ENCODE data around the gene RAD51B. TPM values are rescaled to one million over a fixed set of nuclear protein-coding genes. Genes with fewer than 3 reads are reported as not detected.

RAD51B gene
- total and polyA plus RNA-seq, 9 of the 15 experiments (the other 6 are each of a cell fraction or from before 2014, with no cell fraction given) = 8.5 to 17.3 (median 11.3) TPM

GRCh38 chr14:68619790-68620574 lies 800.4 kb downstream of the RAD51B start (continued):
- no peak for TF ChIP-seq E4F1 (CRISPR knock-in tag; IDR thresholded peaks at IDR 0.05; ENCODE audit: borderline replicate concordance)
- TF ChIP-seq ZBTB2 (IDR thresholded peaks at IDR 0.05) = no peak
- TF ChIP-seq SMARCA4 (IDR thresholded peaks at IDR 0.05) = peak; percentile 87
- TF ChIP-seq RFX1 (IDR thresholded peaks at IDR 0.05) = no peak
- peak; percentile 53 for TF ChIP-seq MAFG (tag; conservative IDR thresholded peaks at IDR 0.05)
- no peak for TF ChIP-seq ZNF174 (CRISPR knock-in tag; IDR thresholded peaks at IDR 0.05)
- no peak for TF ChIP-seq USF2 (CRISPR knock-in tag; IDR thresholded peaks at IDR 0.05)
- TF ChIP-seq L3MBTL2 (IDR thresholded peaks at IDR 0.05) = 0 out of 2 replicates have a peak, but pooled peaks have one; percentile 7
- no peak for TF ChIP-seq KLF6 (CRISPR knock-in tag; IDR thresholded peaks at IDR 0.05; ENCODE audit: borderline replicate concordance)
- no peak for TF ChIP-seq SNIP1 (IDR thresholded peaks at IDR 0.05; ENCODE audit: low read depth)
- no peak for TF ChIP-seq SETDB1 (IDR thresholded peaks at IDR 0.05; ENCODE audit: low read length)
- no peak for TF ChIP-seq TEAD2 (tag; IDR thresholded peaks at IDR 0.05)
- TF ChIP-seq TBL1XR1 (IDR thresholded peaks at IDR 0.05; ENCODE audit: low read length in 2 of 2) = peak; percentile 68 to 95; a peak in 3 of 4 replicates
- TF ChIP-seq FOXO4 (CRISPR knock-in tag; IDR thresholded peaks at IDR 0.05) = no peak
- no peak for TF ChIP-seq SMARCB1 (IDR thresholded peaks at IDR 0.05; ENCODE audit: insufficient read length, low read depth)
- 0 out of 4 replicates have a peak, but pooled peaks of 1 of the 2 experiments have one; percentile 35 for TF ChIP-seq ARNT (IDR thresholded peaks at IDR 0.05)
- TF ChIP-seq STAT5B (CRISPR knock-in tag; IDR thresholded peaks at IDR 0.05) = no peak
- TF ChIP-seq PRPF4 (IDR thresholded peaks at IDR 0.05; ENCODE audit: insufficient read depth, low read depth, low read length, poor library complexity, severe bottlenecking) = no peak
- no peak for TF ChIP-seq ID3 (CRISPR knock-in tag; IDR thresholded peaks at IDR 0.05)
- TF ChIP-seq ID3 (tag; IDR thresholded peaks at IDR 0.05) = peak; percentile 35; the same call in 1 of the 2 replicates
- TF ChIP-seq CREBBP (IDR thresholded peaks at IDR 0.05; ENCODE audit: low read depth, low read length) = no peak
- TF ChIP-seq FOSL1 (tag; conservative IDR thresholded peaks at IDR 0.05) = peak; percentile 96
- TF ChIP-seq ZBTB17 (CRISPR knock-in tag; IDR thresholded peaks at IDR 0.05) = 0 out of 2 replicates have a peak, but pooled peaks have one; percentile 24

All from K562 (cell line).